HepG2 (cell line): ENCODE measurements around the gene NGF.

ENCODE experiments used
- EZH2 ChIP-seq: conservative IDR thresholded peaks from 2 replicates; pipeline ENCODE4 v1.6.1; 2012; ENCODE audit warnings: mild to moderate bottlenecking, low read depth, low read length, moderate library complexity
- HDAC2 ChIP-seq: sonication (generic); formaldehyde crosslinking; IDR thresholded peaks from 2 replicates; pipeline ENCODE4 v1.4.0; 2020; ENCODE audit warnings: missing genetic modification reagents
- NFATC3 ChIP-seq: sonication (generic); formaldehyde crosslinking; IDR thresholded peaks from 2 replicates; pipeline ENCODE4 v1.5.1; 2020; ENCODE audit warnings: mild to moderate bottlenecking, missing genetic modification reagents
- SMARCE1 ChIP-seq: fragments of 450-650 bp; IDR thresholded peaks from 2 replicates; pipeline ENCODE4 v1.6.1; 2017; ENCODE audit warnings: borderline replicate concordance
- SNAPC2 ChIP-seq: sonication (generic); formaldehyde crosslinking; IDR thresholded peaks from 2 replicates; pipeline ENCODE4 v1.8.1; 2022; ENCODE audit warnings: mild to moderate bottlenecking, missing genetic modification reagents
- ZNF792 ChIP-seq: IDR thresholded peaks from 2 replicates; pipeline ENCODE4 v1.6.1; 2016
- TF ChIP-seq, protein P1 (sequence below): sonication (generic); formaldehyde crosslinking; IDR thresholded peaks from 2 replicates; pipeline ENCODE4 v1.5.0; 2020; ENCODE audit warnings: mild to moderate bottlenecking, missing genetic modification reagents, moderate library complexity

DNA sequence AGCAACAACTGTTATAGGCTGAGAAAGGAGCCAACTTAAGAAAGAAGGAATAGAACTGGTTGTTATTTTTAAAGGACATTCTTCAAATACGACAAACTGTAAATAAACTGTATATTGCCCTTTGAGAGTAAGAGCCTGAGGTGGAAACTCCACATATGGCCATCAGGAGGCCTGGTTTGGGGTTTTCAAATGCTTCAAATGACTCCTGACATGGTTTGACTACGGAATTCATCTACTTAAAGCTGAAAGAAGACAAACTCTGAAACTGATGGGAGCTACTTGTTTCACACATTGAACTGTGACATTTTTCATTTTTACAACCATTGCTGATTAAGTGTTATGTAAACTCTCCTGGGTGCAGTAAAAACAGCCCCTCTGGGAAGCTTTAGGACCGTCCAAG lies 59.8 kb downstream of the NGF start:
- TF ChIP-seq, protein P1, sequence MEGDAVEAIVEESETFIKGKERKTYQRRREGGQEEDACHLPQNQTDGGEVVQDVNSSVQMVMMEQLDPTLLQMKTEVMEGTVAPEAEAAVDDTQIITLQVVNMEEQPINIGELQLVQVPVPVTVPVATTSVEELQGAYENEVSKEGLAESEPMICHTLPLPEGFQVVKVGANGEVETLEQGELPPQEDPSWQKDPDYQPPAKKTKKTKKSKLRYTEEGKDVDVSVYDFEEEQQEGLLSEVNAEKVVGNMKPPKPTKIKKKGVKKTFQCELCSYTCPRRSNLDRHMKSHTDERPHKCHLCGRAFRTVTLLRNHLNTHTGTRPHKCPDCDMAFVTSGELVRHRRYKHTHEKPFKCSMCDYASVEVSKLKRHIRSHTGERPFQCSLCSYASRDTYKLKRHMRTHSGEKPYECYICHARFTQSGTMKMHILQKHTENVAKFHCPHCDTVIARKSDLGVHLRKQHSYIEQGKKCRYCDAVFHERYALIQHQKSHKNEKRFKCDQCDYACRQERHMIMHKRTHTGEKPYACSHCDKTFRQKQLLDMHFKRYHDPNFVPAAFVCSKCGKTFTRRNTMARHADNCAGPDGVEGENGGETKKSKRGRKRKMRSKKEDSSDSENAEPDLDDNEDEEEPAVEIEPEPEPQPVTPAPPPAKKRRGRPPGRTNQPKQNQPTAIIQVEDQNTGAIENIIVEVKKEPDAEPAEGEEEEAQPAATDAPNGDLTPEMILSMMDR (CRISPR knock-in tag), result no peak
- TF ChIP-seq EZH2 (no peak), ZNF792 (CRISPR knock-in tag) (no peak), HDAC2 (CRISPR knock-in tag) (no peak), SNAPC2 (CRISPR knock-in tag) (no peak), SMARCE1 (no peak), NFATC3 (CRISPR knock-in tag) (no peak)
